ENCODE results near the gene SPEG. TPM values are rescaled to one million over a fixed set of nuclear protein-coding genes. Genes with fewer than 3 reads are reported as not detected.

Gene SPEG
- total and polyA plus RNA-seq, 7 donors, result 6.0 to 321 (median 123) TPM

DNA sequence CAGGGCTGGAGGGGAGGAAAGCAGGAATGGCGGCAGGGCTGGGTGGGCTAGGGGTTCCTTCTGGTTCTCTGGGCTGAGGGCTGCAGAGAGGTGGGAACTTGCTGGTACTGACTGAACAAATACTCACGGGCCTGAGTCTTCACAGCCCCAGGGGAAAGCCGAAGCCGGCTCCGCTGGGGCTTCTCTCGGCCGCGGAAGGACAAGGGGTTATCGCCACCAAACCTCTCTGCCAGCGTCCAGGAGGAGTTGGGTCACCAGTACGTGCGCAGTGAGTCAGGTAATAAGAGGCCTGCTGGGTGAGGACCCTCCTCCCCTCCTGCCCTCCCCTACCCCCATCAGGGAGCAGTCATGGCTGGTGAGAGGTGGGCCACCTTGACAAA lies 50.5 kb downstream of the SPEG start:
- WGBS, 2 donors, result 72 to 76% methylated on average over 12 of the region's 12 CpGs
- no peak for TF ChIP-seq EP300 (IDR thresholded peaks at IDR 0.05)
- no peak for TF ChIP-seq POLR2AphosphoS5 (IDR thresholded peaks at IDR 0.05)
- TF ChIP-seq, protein P1, sequence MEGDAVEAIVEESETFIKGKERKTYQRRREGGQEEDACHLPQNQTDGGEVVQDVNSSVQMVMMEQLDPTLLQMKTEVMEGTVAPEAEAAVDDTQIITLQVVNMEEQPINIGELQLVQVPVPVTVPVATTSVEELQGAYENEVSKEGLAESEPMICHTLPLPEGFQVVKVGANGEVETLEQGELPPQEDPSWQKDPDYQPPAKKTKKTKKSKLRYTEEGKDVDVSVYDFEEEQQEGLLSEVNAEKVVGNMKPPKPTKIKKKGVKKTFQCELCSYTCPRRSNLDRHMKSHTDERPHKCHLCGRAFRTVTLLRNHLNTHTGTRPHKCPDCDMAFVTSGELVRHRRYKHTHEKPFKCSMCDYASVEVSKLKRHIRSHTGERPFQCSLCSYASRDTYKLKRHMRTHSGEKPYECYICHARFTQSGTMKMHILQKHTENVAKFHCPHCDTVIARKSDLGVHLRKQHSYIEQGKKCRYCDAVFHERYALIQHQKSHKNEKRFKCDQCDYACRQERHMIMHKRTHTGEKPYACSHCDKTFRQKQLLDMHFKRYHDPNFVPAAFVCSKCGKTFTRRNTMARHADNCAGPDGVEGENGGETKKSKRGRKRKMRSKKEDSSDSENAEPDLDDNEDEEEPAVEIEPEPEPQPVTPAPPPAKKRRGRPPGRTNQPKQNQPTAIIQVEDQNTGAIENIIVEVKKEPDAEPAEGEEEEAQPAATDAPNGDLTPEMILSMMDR (IDR thresholded peaks at IDR 0.05), result no peak
- no peak for TF ChIP-seq POLR2A (IDR thresholded peaks at IDR 0.05)
- intact Hi-C loops (cut with DNase I), result no loop called here
- no peak for DNase-seq
- Histone ChIP-seq H3K36me3 (peaks cover 31 to 79% (median 49%) of the 10 kb centered on the region in 4 donors), H3K4me1 (peaks cover 0 to 35% (median 29%) of the 10 kb centered on the region in 4 donors), H3K9me3 (no peaks in the 10 kb centered on the region), H3K27me3 (peaks cover 5 to 24% (median 6%) of the 10 kb centered on the region in 3 donors), H3K27ac (peak overlapping the region in 3 of 4 donors; percentile 99), H3K4me3 (no peak overlapping the region)

DNA sequence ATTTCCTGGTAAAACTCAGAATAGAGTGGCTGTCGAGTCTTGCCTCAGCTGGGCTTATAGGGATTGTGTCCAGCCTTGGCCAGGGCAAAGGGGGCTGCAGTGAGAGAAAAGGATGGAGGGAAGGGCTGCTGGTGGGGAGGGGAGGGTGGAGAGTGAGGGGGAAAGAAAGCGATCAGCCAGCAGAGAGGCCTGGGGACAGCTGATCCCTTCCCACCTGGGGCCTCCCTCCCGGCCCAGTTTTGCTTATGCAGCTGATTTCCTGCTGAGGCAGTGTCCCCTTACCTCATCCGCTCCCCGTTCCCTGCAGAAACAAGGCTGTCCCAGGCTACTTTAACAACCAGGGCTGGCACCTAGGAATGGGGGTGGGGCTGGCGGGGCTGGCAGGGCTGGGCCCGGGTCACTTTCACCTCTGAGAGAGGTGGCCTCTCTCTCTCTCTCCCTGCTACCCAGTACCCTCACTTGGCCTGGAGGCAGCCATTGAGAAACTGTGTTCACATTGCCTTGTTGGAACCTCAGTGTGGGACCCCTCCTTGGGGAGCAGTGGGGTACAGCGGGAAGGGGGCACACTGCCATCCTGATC lies 51.8 kb downstream of the SPEG start:
- no peaks in the 10 kb centered on the region for H3K9me3 ChIP-seq
- DNase-seq, result no peak
- peaks cover 20 to 79% (median 50%) of the 10 kb centered on the region in 4 donors for H3K36me3 ChIP-seq
- H3K4me3 ChIP-seq, result no peak overlapping the region
- intact Hi-C loops (cut with DNase I), result no loop called here
- H3K27me3 ChIP-seq, result peaks cover 5 to 24% (median 6%) of the 10 kb centered on the region in 3 donors
- WGBS, 2 donors, result 44 to 52% methylated on average over 8 of the region's 8 CpGs
- TF ChIP-seq POLR2A (IDR thresholded peaks at IDR 0.05), result no peak
- TF ChIP-seq POLR2AphosphoS5 (IDR thresholded peaks at IDR 0.05), result no peak
- TF ChIP-seq, protein P1 (IDR thresholded peaks at IDR 0.05), result no peak
- TF ChIP-seq EP300 (IDR thresholded peaks at IDR 0.05), result no peak
- H3K27ac ChIP-seq, result peak overlapping the region in 3 of 4 donors; percentile 99
- H3K4me1 ChIP-seq, result peaks cover 0 to 35% (median 29%) of the 10 kb centered on the region in 4 donors

DNA sequence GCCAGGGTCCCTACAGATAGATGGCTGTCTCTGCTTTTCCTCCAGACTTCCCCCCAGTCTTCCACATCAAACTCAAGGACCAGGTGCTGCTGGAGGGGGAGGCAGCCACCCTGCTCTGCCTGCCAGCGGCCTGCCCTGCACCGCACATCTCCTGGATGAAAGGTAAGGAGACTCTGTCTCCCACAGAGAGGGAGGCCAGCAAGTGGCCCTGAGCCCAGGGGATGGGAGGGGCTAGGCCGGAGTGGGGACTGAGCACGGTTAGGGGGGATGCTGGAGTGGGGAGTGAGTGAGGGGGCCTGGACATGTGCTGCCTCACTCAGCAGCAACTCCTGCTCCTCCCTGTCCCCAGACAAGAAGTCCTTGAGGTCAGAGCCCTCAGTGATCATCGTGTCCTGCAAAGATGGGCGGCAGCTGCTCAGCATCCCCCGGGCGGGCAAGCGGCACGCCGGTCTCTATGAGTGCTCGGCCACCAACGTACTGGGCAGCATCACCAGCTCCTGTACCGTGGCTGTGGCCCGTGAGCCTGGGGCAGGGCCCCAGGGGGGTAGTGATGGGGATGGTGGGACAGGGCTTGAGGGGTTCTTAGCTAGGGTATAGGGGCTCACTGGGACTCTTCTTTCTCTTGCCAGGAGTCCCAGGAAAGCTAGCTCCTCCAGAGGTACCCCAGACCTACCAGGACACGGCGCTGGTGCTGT lies 53.7 kb downstream of the SPEG start:
- intact Hi-C loops (cut with DNase I), result no loop called here
- Histone ChIP-seq H3K36me3 (peaks cover 21 to 82% (median 47%) of the 10 kb centered on the region in 4 donors), H3K4me3 (no peak overlapping the region), H3K27me3 (peaks cover 5 to 22% (median 6%) of the 10 kb centered on the region in 3 donors), H3K9me3 (no peaks in the 10 kb centered on the region), H3K4me1 (peaks cover 0 to 19% (median 17%) of the 10 kb centered on the region in 4 donors), H3K27ac (peak overlapping the region in 3 of 4 donors; percentile 61 to 99 (median 99))
- DNase-seq, result no peak
- WGBS, 2 donors, result 90% methylated on average over 17 of the region's 17 CpGs
- no peak for TF ChIP-seq POLR2AphosphoS5 (IDR thresholded peaks at IDR 0.05)
- TF ChIP-seq, protein P1 (IDR thresholded peaks at IDR 0.05), result no peak
- TF ChIP-seq EP300 (IDR thresholded peaks at IDR 0.05), result no peak
- no peak for TF ChIP-seq POLR2A (IDR thresholded peaks at IDR 0.05)

DNA sequence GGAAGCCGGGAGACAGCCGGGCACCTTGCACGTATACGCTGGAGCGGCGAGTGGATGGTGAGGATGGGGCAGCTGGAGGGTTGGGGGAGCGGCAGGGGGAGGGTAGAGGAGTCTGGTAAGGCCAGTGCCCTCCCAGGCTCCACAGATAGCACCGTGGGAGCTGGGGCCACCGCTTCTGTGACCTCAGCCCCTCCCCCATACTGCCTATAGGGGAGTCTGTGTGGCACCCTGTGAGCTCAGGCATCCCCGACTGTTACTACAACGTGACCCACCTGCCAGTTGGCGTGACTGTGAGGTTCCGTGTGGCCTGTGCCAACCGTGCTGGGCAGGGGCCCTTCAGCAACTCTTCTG lies 54.2 kb downstream of the SPEG start:
- Histone ChIP-seq H3K9me3 (no peaks in the 10 kb centered on the region), H3K4me3 (no peak overlapping the region), H3K4me1 (peaks cover 0 to 14% (median 12%) of the 10 kb centered on the region in 4 donors), H3K27me3 (peaks cover 5 to 16% (median 6%) of the 10 kb centered on the region in 3 donors), H3K27ac (peak overlapping the region in 3 of 4 donors; percentile 61 to 99 (median 99)), H3K36me3 (peaks cover 21 to 83% (median 47%) of the 10 kb centered on the region in 4 donors)
- WGBS, 2 donors, result 86 to 87% methylated on average over 14 of the region's 14 CpGs
- intact Hi-C loops (cut with DNase I), result no loop called here
- no peak for DNase-seq
- TF ChIP-seq, protein P1 (IDR thresholded peaks at IDR 0.05), result no peak
- TF ChIP-seq POLR2AphosphoS5 (IDR thresholded peaks at IDR 0.05), result no peak

All from sigmoid colon (tissue), 7 donors.